MCF 10A (cell line): ENCODE measurements around the gene GRM3. TPM values are rescaled to one million over a fixed set of nuclear protein-coding genes. Genes with fewer than 3 reads are reported as not detected.

Experiments used
- BruUV-seq: library from RNA; stranded (reverse); fragments of 400-500 nt; replicated peaks from 2 replicates; lab custom pipeline; 2021; lab: Mats Ljungman, UMichigan
- CTCF ChIA-PET: fragments of 300-600 bp; sonication (Branson Sonifier 250); formaldehyde crosslinking; extraction: SDS; loops from one replicate; lab custom pipeline; 2021; ENCODE audit warnings: antibody characterized with exemption, inconsistent platforms; lab: Yijun Ruan, JAX
- POLR2A ChIA-PET: fragments of 300-600, 350-650 bp; sonication (Branson Sonifier 250); formaldehyde crosslinking; extraction: SDS; loops from one replicate; lab custom pipeline; 2020; ENCODE audit warnings: antibody characterized with exemption, inconsistent platforms; lab: Yijun Ruan, JAX
- DNase-seq: peaks from one replicate; pipeline ENCODE4 v3.0.0-alpha.2; 2018; ENCODE audit not compliant: unreplicated experiment
- H3K27ac Mint-ChIP-seq: one replicate; pipeline ENCODE4 v1.8.0; 2022; ENCODE audit warnings: mild to moderate bottlenecking, low read depth, mixed read lengths; ENCODE audit not compliant: unreplicated experiment
- H3K27me3 Mint-ChIP-seq: one replicate; pipeline ENCODE4 v1.8.0; 2022; ENCODE audit warnings: mixed read lengths; ENCODE audit not compliant: insufficient read depth, unreplicated experiment
- H3K36me3 Mint-ChIP-seq: one replicate; pipeline ENCODE4 v1.8.0; 2022; ENCODE audit warnings: mild to moderate bottlenecking, moderate library complexity, mixed read lengths; ENCODE audit not compliant: insufficient read depth, unreplicated experiment
- H3K4me1 Mint-ChIP-seq: one replicate; pipeline ENCODE4 v1.8.0; 2022; ENCODE audit warnings: mixed read lengths; ENCODE audit not compliant: insufficient read depth, unreplicated experiment
- H3K4me3 Mint-ChIP-seq: one replicate; pipeline ENCODE4 v1.8.0; 2022; ENCODE audit warnings: mild to moderate bottlenecking, moderate library complexity, mixed read lengths; ENCODE audit not compliant: unreplicated experiment
- H3K9me3 Mint-ChIP-seq: one replicate; pipeline ENCODE4 v1.8.0; 2022; ENCODE audit warnings: mixed read lengths; ENCODE audit not compliant: unreplicated experiment
- intact Hi-C: fragments of 100-400 bp; cut with micrococcal nuclease; formaldehyde crosslinking; loops from 2 replicates; pipeline ENCODE4 v1.14.1; 2022
- total RNA-seq: library from RNA; stranded (reverse); gene quantifications from 2 replicates; pipeline ENCODE4 v1.2.3, GENCODE V29; 2022
- TF ChIP-seq, protein P1 (sequence below): fragments of 200-600 bp; IDR thresholded peaks from one replicate; pipeline ENCODE4 v1.8.0; 2022; ENCODE audit warnings: antibody characterized with exemption, mild to moderate bottlenecking; ENCODE audit not compliant: unreplicated experiment

GRM3 gene
- total RNA-seq, 1 experiment from 2014 or later, result not detected

DNA sequence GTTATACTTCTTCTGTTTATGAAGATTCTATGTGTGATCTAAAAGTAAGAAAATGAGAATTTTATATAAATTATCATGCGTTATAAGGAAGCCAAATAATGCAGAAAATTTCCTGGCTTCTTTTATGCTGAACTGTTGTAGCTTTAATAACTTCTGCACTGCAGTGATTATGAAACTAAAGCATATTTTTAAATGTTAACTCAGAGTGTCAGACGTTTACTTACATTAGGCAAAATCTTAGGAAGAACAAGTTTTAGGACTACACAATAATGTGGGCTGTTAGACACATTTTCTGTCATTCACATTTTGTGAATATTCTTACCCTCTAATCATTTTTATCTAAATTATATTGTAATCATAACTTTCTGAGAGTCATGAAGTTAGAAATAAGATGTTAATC lies 22.0 kb downstream of the GRM3 start:
- POLR2A ChIA-PET, result no interaction called here
- BruUV-seq, result no TSS peak
- Mint-ChIP-seq H3K27ac (no peak overlapping the region), H3K27me3 (peaks cover 50% of the 10 kb centered on the region), H3K4me3 (no peak overlapping the region), H3K36me3 (no peaks in the 10 kb centered on the region), H3K9me3 (no peaks in the 10 kb centered on the region), H3K4me1 (no peaks in the 10 kb centered on the region)
- DNase-seq, result no peak
- CTCF ChIA-PET, result no interaction called here
- TF ChIP-seq, protein P1, sequence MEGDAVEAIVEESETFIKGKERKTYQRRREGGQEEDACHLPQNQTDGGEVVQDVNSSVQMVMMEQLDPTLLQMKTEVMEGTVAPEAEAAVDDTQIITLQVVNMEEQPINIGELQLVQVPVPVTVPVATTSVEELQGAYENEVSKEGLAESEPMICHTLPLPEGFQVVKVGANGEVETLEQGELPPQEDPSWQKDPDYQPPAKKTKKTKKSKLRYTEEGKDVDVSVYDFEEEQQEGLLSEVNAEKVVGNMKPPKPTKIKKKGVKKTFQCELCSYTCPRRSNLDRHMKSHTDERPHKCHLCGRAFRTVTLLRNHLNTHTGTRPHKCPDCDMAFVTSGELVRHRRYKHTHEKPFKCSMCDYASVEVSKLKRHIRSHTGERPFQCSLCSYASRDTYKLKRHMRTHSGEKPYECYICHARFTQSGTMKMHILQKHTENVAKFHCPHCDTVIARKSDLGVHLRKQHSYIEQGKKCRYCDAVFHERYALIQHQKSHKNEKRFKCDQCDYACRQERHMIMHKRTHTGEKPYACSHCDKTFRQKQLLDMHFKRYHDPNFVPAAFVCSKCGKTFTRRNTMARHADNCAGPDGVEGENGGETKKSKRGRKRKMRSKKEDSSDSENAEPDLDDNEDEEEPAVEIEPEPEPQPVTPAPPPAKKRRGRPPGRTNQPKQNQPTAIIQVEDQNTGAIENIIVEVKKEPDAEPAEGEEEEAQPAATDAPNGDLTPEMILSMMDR, result no peak
- intact Hi-C loops, result no loop called here

DNA sequence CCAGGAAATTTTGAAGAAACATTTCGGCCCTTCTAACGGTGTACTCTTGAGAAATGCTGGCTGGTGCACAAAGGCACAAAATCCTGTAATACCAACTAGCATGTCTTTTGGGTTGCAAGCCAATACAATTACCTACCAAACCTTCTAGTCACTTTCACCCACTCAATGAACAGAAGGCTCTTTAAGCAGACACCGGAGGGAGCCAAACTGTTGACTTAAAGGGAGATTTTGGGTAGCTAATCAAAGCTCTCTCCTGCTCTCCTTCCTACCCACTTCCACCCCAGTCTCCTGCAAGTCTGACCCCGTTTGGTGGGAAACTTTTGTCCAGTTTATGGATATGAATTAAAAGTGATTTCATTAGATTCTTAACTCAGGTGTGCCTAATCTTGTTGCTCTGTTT lies 24.0 kb downstream of the GRM3 start:
- intact Hi-C loops, result no loop called here
- Mint-ChIP-seq H3K4me1 (no peaks in the 10 kb centered on the region), H3K4me3 (no peak overlapping the region), H3K27me3 (peaks cover 54% of the 10 kb centered on the region), H3K9me3 (no peaks in the 10 kb centered on the region), H3K36me3 (no peaks in the 10 kb centered on the region), H3K27ac (no peak overlapping the region)
- TF ChIP-seq, protein P1, result no peak
- POLR2A ChIA-PET, result no interaction called here
- CTCF ChIA-PET, result no interaction called here
- peak; percentile 4 for DNase-seq
- BruUV-seq, result no TSS peak

DNA sequence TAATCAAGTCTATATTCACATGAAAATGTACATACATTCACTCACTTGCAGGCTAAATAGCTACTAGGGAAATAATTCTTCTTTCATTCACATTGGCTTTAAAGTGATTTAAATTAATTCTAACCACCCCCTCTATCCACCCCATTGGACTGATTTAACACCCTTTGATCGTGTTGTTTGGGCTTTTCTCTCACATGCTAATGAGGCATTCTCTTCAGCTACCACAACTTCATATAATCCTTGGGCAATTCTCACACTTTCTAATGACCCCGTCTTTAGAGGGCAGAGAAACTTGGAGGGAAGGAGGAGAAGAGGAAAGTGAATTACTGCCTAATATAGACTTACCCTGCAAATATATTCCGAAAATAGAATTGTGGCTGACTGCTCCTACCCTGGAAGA lies 24.6 kb downstream of the GRM3 start:
- Mint-ChIP-seq H3K27me3 (peaks cover 55% of the 10 kb centered on the region), H3K4me1 (no peaks in the 10 kb centered on the region), H3K27ac (no peak overlapping the region), H3K36me3 (no peaks in the 10 kb centered on the region), H3K9me3 (no peaks in the 10 kb centered on the region), H3K4me3 (no peak overlapping the region)
- intact Hi-C loops, result no loop called here
- BruUV-seq, result no TSS peak
- CTCF ChIA-PET, result interaction anchor here (0.6 to 1.1 kb wide), 3 partner anchors 18 to 779 kb away, joined by 3 to 5 read pairs (median 4); no protein-coding TSS in a partner anchor
- no peak for DNase-seq
- POLR2A ChIA-PET, result no interaction called here
- TF ChIP-seq, protein P1, result no peak

DNA sequence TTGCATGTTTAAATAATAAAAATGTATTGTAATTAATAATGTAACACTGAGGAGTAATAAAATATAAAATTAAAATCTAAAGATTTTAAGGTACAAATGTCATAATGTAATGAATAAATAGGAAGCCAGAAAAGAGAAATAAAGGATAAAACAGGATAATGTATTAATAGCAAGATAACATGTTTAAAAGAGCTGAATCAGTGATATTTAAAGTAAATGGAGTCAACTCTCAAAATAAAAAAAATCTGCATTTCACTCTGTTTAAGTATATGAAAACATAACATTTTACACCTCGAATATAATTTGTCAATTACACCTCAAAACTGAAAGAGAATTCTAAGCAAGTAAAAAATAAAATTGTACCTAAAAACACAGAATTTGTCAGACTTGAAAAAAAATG lies 44.1 kb downstream of the GRM3 start:
- H3K36me3 Mint-ChIP-seq, result no peaks in the 10 kb centered on the region
- H3K4me3 Mint-ChIP-seq, result no peak overlapping the region
- POLR2A ChIA-PET, result no interaction called here
- H3K27me3 Mint-ChIP-seq, result peaks cover 33% of the 10 kb centered on the region
- no peak overlapping the region for H3K27ac Mint-ChIP-seq
- intact Hi-C loops, result no loop called here
- CTCF ChIA-PET, result no interaction called here
- no peaks in the 10 kb centered on the region for H3K4me1 Mint-ChIP-seq
- no peak for DNase-seq
- no TSS peak for BruUV-seq
- no peaks in the 10 kb centered on the region for H3K9me3 Mint-ChIP-seq
- TF ChIP-seq, protein P1, result no peak
